HG03095 (cell line): ENCODE measurements around the gene PFKFB2.
A peak's percentile ranks its signal among the peaks of the same experiment; 100 is the strongest.

Experiments used
- ATAC-seq: cut with Tn5 transposase; IDR thresholded peaks from one replicate; pipeline ENCODE4 v1.9.1; 2021; ENCODE audit warnings: moderate library complexity; ENCODE audit not compliant: unreplicated experiment

The PFKFB2 gene

DNA sequence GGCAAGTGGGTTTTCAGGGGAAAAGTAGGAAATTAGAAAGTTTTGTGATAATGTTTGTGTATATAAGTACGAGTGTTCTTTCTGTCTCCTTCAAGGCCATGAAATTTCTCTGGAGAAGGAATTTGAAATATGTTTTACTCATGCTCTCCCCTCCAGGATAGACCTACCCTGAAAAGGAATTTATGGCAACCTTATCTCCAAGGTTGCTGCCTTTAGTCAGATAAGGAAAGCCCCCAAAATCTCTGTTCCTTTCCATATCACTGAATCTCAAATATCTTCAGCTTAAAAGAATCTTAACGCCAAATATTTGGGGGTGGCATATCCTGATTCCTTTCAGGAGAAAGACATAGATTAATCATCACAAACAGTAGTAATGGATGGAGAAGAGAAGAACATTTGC is 35.1 kb downstream of the PFKFB2 start:
- no peak for ATAC-seq

DNA sequence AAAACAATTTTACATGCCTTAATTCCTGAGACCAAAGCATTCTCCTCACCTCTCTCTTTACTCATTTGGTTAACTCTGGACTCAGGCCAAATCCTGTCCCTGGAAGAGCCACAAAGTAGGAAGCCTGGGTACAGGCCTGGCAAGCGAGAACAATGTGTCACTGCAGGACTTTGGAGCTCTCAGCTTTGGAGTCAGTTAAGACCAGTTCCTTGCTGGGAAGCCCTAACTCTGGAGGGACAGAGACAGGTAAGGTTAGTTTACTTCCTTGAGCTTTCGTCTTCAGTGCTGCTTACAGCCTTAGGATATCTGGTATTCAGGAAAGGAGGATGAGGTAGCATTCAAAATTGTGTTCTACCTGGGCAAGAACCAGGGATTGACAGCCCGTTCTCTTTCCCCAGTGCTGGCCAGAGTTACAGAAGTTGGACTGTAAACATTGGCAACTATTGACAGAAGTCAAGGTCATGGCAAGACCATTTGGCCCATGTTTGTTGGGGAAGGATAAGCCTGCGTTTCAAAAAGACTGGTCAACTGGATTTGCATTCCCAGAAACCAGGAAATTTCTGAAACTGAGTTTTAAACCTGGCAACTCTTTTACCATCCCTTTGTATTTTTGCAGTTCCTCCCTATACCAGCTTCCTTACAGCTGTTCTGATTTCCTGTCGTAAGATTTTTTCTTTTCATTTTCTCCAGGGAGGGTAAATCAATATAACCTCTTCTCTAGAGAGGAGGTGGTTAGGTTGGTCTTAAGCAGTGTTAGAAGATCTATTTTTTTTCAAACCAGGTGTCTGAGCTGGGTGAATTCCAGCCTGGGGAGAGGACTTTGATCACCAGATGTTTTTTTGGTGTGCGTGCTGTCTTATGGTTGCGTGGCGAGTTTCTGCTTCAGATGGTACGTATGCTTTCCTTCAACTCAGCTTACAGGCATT is 35.9 kb downstream of the PFKFB2 start, which contains the start of gene C4BPB:
C4BPB (plus strand) TSS at position 160 of the 926 bp plus-strand sequence; CDS start at position 832, 672 bp downstream.
- no peak for ATAC-seq

DNA sequence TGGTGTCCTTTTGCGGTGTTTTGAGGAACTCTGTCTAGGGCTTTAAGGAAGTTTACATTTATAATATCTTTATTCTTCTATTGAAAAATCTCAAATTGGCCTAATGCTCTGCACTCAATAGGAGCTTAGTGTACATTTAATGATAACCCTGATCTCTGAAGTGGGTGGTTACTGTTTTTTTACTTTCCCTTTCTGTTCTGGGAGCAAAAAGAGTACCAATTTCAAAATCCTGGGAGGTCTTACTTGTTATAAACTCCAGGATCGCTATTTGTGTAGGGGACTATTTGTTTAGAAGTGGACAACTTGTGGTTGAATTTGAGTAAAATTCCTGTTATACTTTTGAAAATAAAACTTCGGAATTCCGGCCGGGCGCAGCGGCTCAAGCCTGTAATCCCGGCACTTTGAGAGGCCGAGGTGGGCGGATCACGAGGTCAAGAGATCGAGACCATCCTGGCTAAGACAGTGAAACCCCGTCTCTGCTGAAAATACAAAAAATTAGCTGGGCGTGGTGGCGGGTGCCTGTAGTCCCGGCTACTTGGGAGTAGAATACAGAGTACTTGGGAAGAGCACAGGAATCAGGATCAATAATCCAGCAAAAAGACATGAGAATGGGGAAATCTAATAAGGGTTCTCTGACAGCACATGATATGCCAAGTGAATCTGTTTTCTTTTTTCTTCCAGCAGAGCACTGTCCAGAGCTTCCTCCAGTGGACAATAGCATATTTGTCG is 36.7 kb downstream of the PFKFB2 start:
- no peak for ATAC-seq

DNA sequence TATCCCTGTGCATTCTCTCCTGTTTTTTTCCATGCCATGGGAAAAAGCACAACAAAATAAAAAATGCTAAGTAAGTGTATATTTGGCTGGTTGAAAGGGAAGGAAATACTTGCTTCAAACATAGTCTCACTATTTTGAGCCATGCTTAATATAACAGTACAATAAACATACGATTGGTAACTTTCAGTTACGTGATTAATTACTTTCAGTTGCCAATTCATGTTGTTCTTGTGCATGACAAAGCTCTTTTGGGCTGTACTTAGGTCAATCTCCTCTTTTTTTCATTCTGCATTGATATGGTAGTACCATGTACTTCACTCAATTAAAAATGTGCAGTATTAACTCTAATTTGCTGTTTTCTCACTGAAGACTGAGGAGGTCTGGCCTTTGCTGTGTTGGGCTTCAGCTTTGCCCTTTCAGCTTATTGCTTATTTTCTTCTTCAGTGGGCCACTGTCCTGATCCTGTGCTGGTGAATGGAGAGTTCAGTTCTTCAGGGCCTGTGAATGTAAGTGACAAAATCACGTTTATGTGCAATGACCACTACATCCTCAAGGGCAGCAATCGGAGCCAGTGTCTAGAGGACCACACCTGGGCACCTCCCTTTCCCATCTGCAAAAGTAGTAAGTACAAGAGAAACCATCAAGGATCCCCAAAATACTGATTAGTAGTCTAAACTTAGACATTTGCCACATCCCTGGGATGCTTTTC is 38.3 kb downstream of the PFKFB2 start:
- no peak for ATAC-seq

DNA sequence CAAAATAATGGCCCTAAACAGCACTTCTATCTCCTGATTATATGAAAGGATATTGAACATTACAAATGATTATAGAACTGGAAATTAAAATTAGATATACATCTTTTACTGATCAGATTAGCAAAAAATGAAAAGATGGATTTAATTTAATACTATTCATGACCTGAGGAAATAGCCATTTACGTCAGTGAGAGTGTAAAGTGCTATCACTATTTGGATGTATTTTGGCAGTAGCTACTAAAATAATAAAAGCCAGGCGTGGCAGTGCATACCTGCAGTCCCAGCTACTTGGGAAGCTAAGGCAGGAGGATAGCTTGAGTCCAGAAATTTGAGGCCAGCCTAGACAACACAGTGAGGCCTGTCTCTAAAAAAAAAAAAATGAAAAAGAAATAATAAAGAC is 40.9 kb downstream of the PFKFB2 start:
- ATAC-seq: no peak

DNA sequence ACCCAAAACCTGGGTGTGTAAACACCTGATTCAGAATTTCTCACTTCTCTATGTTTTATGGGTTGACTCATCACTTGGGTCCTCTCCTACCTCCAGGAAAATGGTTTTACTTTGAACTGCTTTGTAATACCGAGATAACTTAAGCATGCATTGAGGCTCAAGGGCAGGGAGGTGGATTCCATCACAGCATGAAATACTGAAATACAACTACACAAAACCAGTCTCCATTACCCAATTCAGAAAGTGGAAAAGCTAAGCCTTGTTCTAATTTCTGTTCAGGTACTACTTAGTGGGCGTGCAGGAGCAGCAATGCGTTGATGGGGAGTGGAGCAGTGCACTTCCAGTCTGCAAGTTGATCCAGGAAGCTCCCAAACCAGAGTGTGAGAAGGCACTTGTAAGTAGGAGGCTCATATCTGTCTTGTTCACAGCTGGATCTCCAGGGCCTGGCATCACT is 44.8 kb downstream of the PFKFB2 start:
- ATAC-seq: peak; percentile 90

DNA sequence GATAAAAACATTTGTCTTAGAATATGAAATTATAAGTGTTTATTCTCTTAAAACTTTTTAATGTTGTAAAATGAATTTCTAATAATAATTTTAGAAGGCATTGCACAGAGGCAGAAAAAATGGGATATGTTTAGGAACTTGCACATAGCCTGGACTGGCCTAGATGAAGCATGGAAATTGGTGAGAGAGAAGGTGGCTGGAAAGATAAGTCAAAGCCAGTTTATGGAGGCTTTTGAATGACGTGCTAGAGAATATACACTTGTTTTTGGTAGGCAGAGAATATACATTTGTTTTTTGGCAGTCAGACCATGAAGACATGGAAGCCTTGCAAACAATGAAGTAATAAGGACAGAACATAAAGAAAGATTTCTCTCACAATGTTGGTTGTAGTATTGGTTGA is 48.6 kb downstream of the PFKFB2 start:
- ATAC-seq: no peak

DNA sequence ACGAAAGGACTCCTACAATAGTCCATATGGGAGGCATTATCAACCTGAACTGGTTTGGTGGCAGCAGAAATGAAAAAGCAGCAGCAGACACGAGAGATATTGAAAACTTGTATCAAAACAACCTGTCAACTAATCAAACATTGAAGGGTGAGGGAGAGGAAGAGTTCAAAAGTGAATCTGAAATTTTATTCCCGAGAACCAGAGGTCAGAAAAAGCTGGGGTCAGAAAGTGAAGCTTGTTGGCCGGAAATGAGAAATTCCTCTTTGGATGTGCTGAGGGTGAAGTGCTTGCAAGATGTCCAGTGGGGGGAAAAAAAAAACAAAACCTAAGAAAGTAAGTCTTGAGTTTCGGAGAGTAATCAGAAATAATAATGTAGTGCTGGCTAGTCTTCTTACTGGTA is 49.1 kb downstream of the PFKFB2 start:
- ATAC-seq: no peak

DNA sequence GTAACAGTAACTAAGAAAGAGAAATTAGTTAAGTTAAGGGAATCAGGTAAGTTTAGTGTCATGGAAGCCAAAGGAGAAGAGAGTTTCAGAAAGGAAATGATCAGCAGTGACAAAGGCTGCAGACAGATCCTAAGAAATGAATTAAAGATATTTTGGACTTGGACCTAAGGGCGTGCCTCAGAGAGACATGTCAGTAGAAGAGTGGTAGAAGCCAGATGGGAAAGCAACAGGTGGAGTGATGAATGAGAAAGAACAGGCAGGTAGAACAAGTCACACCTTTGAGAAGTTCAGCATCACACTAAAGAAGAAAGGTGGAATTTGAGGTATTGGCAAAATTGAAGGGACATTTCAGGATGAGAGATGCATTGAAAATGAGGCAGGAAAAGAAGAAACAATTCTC is 49.6 kb downstream of the PFKFB2 start:
- no peak for ATAC-seq

DNA sequence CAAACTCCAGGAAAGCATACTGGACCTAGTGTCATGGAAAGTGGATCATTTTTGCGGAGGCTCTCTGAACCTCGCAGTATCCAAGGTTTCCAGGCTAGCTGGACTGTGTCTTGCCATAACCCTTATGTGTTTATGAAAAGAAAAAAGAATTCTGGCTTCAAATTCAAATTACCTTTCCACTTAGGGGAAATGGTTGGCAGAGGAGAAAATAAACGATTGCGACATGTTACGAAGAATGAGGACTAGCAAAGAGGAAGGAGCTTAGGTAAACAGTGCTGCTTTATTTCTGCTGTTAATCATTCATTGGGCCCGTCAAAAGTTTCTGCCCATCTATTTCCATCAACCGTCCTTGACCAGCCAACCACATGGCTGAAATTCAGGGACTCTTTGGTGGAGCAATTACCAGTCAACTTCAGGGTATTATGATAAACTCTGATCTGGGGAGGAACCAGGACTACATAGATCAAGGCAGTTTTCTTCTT is 50.9 kb downstream of the PFKFB2 start, which contains the start of gene C4BPA:
C4BPA (plus strand) TSS at position 342 of the 482 bp plus-strand sequence. CDS start 8,793 bp downstream, outside the sequence.
- ATAC-seq: no peak

DNA sequence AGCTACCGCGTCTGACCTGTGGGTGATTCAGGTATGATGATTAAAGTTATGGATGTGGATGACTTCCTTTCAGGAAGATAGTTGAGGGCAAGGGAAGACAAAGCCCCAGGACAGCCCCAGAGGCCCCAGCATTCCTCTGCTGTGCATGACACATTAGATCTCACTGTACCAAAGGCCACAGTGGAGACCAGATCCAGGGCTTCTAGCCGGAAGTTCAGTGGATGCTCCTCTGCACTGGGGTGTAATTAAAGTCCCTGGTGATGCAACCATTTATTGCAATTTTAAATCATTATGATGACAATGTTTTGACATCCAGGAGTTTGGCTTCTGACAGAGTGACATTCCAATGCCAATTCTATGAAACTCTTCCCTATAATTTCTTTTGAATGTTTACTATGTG is 55.9 kb downstream of the PFKFB2 start:
- no peak for ATAC-seq

DNA sequence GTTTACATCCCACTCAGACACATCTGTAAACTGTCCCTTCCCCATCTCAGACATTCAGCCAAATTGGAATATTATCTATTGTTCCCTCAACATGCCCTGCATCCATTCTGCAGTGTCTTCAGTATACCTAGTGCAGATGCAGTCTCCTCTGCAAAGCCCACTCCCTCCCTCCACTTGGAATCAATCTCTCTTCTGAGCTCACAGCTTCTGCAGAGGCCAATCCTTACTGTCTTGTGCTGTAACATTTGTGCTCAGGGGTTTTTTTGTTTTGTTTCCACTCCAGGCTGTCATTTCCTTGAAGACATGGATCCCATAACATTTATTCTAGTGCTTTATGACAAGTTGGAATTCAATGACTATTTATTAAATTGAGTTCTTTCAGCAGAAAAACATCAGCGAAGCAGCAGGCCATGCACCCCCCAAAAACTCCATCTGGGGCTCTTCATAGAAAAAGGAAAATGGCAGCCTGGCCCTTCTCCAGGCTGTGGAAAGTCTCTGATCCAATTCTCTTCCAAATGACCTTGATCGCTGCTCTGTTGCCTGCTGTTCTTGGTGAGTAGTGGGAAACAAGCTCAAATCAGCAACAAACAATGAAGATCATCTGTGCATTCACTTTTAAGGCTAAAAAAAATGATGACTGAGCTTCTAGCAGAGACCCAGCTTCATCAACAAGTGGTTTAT is 59.7 kb downstream of the PFKFB2 start:
- ATAC-seq: no peak

DNA sequence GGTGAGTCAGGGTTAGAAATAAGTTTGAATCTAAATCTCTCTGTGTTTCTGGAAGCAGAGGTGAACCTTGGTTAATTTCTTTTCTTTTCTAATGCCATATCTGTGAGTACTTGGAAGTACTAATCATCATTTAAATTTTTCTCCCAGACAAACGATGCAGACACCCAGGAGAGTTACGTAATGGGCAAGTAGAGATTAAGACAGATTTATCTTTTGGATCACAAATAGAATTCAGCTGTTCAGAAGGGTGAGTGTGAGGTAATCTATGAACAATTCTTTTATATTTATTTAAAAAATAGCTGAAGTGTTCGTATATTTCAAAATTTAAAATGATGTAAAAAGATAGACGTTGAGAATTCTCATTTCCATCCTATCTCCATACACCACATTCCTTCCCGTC is 62.2 kb downstream of the PFKFB2 start:
- no peak for ATAC-seq

DNA sequence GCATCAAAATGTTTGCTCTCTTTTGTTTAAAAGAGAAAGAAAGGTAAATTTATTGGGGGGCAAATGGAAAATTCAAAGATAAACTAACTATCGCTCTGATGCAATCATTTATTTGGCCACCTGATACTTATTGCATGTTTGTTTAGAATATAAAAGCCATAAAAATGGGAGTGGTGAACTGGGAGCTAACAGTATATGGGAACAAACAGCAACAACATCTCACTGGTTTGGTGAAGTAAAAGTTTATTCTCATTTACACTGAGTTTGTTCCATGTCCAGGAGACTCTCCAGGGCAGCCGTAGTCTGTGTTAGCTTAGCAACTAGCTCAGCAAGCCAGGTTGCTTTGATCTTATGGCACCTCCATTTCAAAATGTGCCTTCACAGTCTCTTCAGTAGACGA is 71.3 kb downstream of the PFKFB2 start:
- ATAC-seq: no peak

DNA sequence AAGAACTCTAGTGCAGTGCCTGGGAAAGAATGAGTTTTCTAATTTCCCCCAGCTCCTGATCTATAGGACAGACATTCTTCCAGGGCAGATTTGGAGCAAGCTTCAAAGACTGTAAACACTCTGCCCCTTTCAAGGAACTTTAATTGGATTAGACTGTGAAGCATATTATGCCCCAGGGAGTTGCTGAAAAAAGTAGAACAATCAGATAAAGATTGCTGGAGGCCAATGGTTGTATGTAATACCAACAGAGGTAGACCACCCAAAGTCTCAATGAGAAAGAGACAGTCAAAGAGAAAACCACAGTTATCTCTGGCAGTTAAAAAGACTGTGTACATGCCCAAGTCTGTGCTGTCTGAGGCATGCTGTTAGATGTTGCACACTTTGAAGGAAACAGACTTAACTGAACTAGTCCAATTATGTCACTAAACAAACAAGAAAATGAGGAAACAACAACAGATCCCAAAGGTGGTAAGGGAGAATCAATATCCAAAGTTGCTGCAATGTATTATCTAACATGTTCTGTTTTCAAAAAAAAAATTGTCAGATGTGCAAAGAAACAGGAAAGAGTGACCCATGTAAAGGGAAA is 75.4 kb downstream of the PFKFB2 start:
- ATAC-seq: no peak

DNA sequence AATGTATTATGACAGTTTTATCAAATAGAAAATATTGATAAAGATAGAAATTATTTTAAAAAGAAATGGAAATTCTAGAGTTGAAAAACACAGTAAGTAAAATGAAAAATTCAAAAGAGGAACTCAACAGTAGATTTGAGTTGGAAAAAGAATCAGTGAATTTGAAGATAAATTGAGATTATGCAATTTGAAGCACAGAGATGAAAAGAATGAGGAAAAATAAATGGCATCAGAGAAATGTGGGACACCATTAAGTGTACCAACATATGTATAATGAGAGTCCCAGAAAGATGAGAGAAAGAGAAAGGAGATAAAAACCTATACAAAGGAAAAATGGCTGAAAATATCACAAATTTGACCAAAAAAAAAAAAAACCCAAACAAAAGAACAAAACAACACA is 76.0 kb downstream of the PFKFB2 start:
- ATAC-seq: no peak
